ENCODE results near the gene HSPA12A.

HSPA12A gene

GRCh38 chr10:116690356-116691322 is 51.7 kb downstream of the HSPA12A start:
- no peak for DNase-seq (ENCODE audit: low spot score)

GRCh38 chr10:116689744-116690143 is 52.6 kb downstream of the HSPA12A start:
- DNase-seq (ENCODE audit: low spot score): no peak

GRCh38 chr10:116688741-116689495 is 53.4 kb downstream of the HSPA12A start:
- no peak for DNase-seq (ENCODE audit: low spot score)

GRCh38 chr10:116688241-116688711 is 54.1 kb downstream of the HSPA12A start:
- no peak for DNase-seq (ENCODE audit: low spot score)

GRCh38 chr10:116687633-116688032 is 54.7 kb downstream of the HSPA12A start:
- DNase-seq (ENCODE audit: low spot score): no peak

- no peak for DNase-seq (ENCODE audit: low spot score)
Measured at GRCh38 chr10:116686632-116687031, 55.7 kb downstream of the HSPA12A start.

GRCh38 chr10:116685807-116686206 is 56.6 kb downstream of the HSPA12A start:
- no peak for DNase-seq (ENCODE audit: low spot score)

GRCh38 chr10:116684781-116685180 is 57.6 kb downstream of the HSPA12A start:
- no peak for DNase-seq (ENCODE audit: low spot score)

GRCh38 chr10:116683821-116684220 is 58.5 kb downstream of the HSPA12A start:
- no peak for DNase-seq (ENCODE audit: low spot score)

- DNase-seq (ENCODE audit: low spot score): no peak
Measured at GRCh38 chr10:116683166-116683565, 59.2 kb downstream of the HSPA12A start.

- DNase-seq (ENCODE audit: low spot score): no peak
Measured at GRCh38 chr10:116679351-116679750, 63.0 kb downstream of the HSPA12A start.

GRCh38 chr10:116676633-116677032 is 65.7 kb downstream of the HSPA12A start:
- DNase-seq (ENCODE audit: low spot score): no peak

- no peak for DNase-seq (ENCODE audit: low spot score)
Measured at GRCh38 chr10:116676118-116676517, 66.2 kb downstream of the HSPA12A start.

GRCh38 chr10:116674901-116675423 is 67.4 kb downstream of the HSPA12A start:
- no peak for DNase-seq (ENCODE audit: low spot score)

GRCh38 chr10:116673866-116674265 is 68.5 kb downstream of the HSPA12A start:
- DNase-seq (ENCODE audit: low spot score): no peak

GRCh38 chr10:116672891-116673290 is 69.5 kb downstream of the HSPA12A start:
- DNase-seq (ENCODE audit: low spot score): no peak

GRCh38 chr10:116671274-116671926 is 71.0 kb downstream of the HSPA12A start:
- DNase-seq (ENCODE audit: low spot score): no peak

- DNase-seq (ENCODE audit: low spot score): no peak
Measured at GRCh38 chr10:116670706-116671105, 71.7 kb downstream of the HSPA12A start.

- DNase-seq (ENCODE audit: low spot score): no peak
Measured at GRCh38 chr10:116669832-116670644, 72.3 kb downstream of the HSPA12A start.

- no peak for DNase-seq (ENCODE audit: low spot score)
Measured at GRCh38 chr10:116669080-116669479, 73.3 kb downstream of the HSPA12A start.

GRCh38 chr10:116668446-116668845 is 73.9 kb downstream of the HSPA12A start:
- DNase-seq (ENCODE audit: low spot score): no peak
